Lower lobe of right lung (tissue), 2 donors: ENCODE data around the gene TBC1D4. TPM values are rescaled to one million over a fixed set of nuclear protein-coding genes. Genes with fewer than 3 reads are reported as not detected.

ENCODE experiments used
- ATAC-seq, 2 donors: fragments of 200-7000 bp; cut with Tn5 transposase; one replicate each; pipeline ENCODE4 v1.9.1; 2020 to 2022; ENCODE audit warnings: mild to moderate bottlenecking in 2 of 2, moderate library complexity in 2 of 2
- DNase-seq: peaks from one replicate; pipeline ENCODE4 v3.0.0-alpha.2; 2020
- H3K27ac ChIP-seq: fragments of 200-600 bp; one replicate; pipeline ENCODE4 v1.8.0; 2022
- H3K27me3 ChIP-seq: fragments of 200-600 bp; one replicate; pipeline ENCODE4 v1.8.0; 2022; ENCODE audit warnings: low read depth
- H3K36me3 ChIP-seq: fragments of 200-600 bp; one replicate; pipeline ENCODE4 v1.8.0; 2022; ENCODE audit warnings: mild to moderate bottlenecking
- H3K4me1 ChIP-seq: fragments of 200-600 bp; one replicate; pipeline ENCODE4 v1.8.0; 2022
- H3K4me3 ChIP-seq: fragments of 200-600 bp; one replicate; pipeline ENCODE4 v1.8.0; 2022; ENCODE audit warnings: mild to moderate bottlenecking
- H3K9me3 ChIP-seq: fragments of 200-600 bp; one replicate; pipeline ENCODE4 v1.8.0; 2022
- intact Hi-C: fragments of 100-400 bp; cut with DNase I; formaldehyde crosslinking; loops from one replicate; pipeline ENCODE4 v1.11.0; 2022
- total RNA-seq: library from RNA; stranded (reverse); fragmentation: NEBNext Ultra II Directional; extraction: Animal tissue kit (Norgen Biotek cat#: 25700); gene quantifications from one replicate; pipeline ENCODE4 v1.2.1, GENCODE V29; 2021
- TF ChIP-seq, protein P1 (sequence below): fragments of 200-600 bp; IDR thresholded peaks from one replicate; pipeline ENCODE4 v1.8.0; 2022; ENCODE audit warnings: antibody characterized with exemption, mild to moderate bottlenecking
- donor health status: DM: no; HTN: yes; CAD: no; lungs with severe emphysema.

TBC1D4 gene
- total RNA-seq, 1 donor from 2014 or later: 30.4 TPM

DNA sequence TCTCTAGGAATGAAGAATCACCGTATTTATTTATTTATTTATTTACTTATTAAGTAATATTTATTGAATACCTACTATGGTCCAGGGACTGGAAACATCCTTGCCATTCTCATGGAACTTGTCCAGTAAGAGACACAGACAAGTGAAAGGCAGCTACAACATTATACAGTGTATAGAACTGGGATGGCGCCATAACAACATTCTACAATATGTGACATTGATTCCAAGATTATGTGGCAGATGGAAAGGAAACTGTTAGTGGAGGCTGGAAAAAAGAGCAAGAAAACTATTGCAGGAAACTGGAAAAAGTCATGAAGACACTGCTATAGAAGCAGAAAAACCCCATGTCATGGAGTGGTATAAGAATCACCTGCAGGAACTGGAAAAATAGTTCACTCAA is 9.4 kb upstream of the TBC1D4 start:
- peaks cover 6% of the 10 kb centered on the region for H3K4me1 ChIP-seq
- H3K27me3 ChIP-seq: no peaks in the 10 kb centered on the region
- H3K36me3 ChIP-seq: no peaks in the 10 kb centered on the region
- H3K4me3 ChIP-seq: no peak overlapping the region
- no peak overlapping the region for H3K27ac ChIP-seq
- ATAC-seq (no peak), DNase-seq (no peak)
- TF ChIP-seq, protein P1, sequence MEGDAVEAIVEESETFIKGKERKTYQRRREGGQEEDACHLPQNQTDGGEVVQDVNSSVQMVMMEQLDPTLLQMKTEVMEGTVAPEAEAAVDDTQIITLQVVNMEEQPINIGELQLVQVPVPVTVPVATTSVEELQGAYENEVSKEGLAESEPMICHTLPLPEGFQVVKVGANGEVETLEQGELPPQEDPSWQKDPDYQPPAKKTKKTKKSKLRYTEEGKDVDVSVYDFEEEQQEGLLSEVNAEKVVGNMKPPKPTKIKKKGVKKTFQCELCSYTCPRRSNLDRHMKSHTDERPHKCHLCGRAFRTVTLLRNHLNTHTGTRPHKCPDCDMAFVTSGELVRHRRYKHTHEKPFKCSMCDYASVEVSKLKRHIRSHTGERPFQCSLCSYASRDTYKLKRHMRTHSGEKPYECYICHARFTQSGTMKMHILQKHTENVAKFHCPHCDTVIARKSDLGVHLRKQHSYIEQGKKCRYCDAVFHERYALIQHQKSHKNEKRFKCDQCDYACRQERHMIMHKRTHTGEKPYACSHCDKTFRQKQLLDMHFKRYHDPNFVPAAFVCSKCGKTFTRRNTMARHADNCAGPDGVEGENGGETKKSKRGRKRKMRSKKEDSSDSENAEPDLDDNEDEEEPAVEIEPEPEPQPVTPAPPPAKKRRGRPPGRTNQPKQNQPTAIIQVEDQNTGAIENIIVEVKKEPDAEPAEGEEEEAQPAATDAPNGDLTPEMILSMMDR: no peak
- no peaks in the 10 kb centered on the region for H3K9me3 ChIP-seq
- intact Hi-C loops: no loop called here

DNA sequence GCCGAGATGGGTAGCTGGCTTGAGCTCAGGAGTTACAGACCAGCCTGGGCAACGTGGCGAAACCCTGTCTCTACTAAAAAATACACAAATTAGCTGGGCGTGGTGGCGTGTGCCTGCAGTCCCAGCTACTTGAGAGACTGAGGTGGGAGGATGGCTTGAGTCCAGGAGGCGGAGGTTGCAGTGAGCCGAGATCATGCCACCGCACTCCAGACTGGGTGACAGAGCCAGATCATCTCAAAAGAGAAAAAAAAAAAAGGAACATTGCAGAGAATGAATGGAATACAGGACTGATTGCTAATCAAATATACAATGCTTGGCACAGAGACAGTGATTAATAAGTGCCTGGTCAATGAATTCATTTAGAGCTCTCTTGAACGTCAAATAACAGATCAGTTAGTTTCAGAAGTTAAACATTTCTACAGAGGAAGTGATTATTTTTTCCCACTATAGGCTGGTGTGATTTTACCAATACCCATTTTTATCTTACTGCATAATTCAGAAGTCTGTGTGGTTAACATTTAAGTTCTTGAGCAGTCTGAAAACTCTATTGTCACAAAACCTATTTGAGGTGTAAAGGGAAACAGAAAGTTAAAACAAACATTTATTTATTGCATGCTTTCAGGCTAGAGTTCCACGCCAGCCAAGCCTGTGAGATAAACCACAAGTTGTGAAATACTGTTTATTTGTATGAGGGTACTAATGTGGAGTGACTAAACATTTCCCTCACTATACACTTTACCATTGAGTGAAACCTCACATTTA is 7.7 kb upstream of the TBC1D4 start:
- peaks cover 6% of the 10 kb centered on the region for H3K4me1 ChIP-seq
- H3K27ac ChIP-seq: no peak overlapping the region
- peak; percentile 72 for DNase-seq
- no peaks in the 10 kb centered on the region for H3K9me3 ChIP-seq
- H3K36me3 ChIP-seq: no peaks in the 10 kb centered on the region
- no peak overlapping the region for H3K4me3 ChIP-seq
- TF ChIP-seq, protein P1: no peak
- intact Hi-C loops: no loop called here
- peak; percentile 71 to 87 for ATAC-seq
- H3K27me3 ChIP-seq: no peaks in the 10 kb centered on the region

DNA sequence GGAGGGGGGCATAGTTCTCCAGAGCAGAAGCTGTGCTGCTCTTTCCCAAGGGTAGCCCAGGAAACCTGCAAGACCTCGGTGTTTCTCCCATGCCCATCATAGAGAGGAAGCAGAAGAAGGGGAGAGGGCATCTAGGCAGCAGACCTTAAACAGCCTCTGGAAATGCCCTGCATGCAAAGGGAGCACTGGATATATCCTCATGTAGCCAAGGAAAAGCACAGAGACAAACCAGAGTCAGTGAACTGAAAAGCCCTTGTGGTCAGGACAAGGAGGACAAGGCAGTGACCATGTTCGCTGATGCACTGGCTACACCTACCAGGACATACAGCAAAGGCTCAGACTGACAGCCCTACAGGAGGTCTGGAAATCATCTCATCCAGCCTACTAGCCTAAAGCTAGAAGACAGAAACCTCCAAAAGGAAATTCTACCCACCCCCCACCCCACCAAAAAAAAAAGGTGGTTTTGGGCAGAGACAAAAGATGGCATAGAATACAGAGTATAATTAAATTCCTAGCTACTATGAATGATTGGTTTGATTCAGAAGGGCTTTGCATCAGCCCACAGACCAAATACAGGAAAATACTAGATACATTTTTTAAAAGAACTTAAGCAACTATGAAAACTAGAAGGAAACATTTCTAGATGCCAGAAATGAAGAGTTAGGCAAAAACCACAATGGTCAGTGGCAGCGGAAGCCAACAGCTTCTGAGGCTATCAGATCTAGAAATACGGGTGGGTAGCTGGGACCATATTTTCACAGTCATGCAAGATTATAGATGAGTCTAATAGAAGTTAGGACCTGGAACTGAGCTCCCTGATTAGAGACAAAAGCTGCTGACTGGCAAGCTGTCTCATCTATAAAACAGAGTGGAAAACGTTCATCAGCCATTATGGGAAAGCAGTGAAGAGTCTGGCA is 4.4 kb upstream of the TBC1D4 start:
- Histone ChIP-seq H3K9me3 (no peaks in the 10 kb centered on the region), H3K36me3 (no peaks in the 10 kb centered on the region), H3K4me1 (peaks cover 12% of the 10 kb centered on the region), H3K27me3 (no peaks in the 10 kb centered on the region), H3K27ac (no peak overlapping the region), H3K4me3 (no peak overlapping the region)
- TF ChIP-seq, protein P1: no peak
- no peak for ATAC-seq
- intact Hi-C loops: no loop called here
- no peak for DNase-seq

DNA sequence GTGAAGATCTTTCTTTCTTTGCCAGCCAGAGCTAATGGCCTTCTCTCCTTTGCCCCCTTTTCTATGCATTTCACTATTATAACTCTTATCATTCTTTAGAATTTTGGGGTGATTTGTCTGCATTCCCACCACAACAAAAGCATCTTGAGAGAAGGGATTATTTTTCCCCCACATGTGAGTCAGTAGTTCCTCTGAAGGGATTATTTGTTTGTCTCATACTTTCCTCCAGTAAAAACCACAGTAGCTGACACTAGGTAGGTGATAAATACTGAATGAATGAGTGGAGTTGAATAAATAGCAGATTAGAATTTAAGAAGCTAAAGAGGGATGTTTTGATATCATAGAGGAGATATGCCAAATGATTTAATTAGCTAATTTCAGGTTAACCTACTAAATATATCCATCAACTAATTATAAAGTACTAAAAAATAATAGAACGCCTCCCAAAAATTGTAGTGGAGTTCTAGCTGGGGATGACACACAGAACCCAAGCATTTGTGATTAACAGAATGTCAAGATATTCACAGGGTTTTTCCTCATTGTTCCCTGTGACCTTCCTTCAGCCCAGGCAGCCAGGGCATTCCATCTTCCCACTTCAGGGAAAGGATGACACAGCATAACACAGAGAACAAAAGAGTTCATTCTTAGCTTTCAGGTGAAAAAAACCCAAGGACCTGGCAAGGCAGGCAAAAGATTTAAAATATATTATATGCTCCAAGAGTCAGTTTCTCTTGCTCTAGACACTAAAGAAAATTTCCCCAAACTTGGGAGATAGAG is 3.5 kb upstream of the TBC1D4 start:
- Histone ChIP-seq H3K27me3 (no peaks in the 10 kb centered on the region), H3K9me3 (no peaks in the 10 kb centered on the region), H3K36me3 (no peaks in the 10 kb centered on the region), H3K4me1 (peaks cover 12% of the 10 kb centered on the region), H3K27ac (no peak overlapping the region), H3K4me3 (no peak overlapping the region)
- no peak for ATAC-seq
- intact Hi-C loops: no loop called here
- TF ChIP-seq, protein P1: no peak
- no peak for DNase-seq

DNA sequence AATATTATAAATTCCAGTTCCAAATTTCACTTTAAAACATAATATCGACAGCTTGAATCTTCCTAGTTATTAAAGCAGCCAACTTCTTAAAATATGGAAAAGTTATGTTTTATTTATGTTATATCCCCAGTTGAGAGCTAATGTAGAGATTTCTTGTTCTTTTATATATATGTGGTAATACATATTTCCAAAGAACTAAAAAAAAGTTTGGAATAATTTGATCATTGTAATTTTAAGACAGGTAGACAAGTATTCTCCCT is 781 bp upstream of the TBC1D4 start:
- DNase-seq (no peak), ATAC-seq (no peak)
- Histone ChIP-seq H3K36me3 (no peaks in the 10 kb centered on the region), H3K27ac (peak overlapping the region; percentile 74), H3K9me3 (no peaks in the 10 kb centered on the region), H3K4me3 (peak overlapping the region; percentile 88), H3K27me3 (no peaks in the 10 kb centered on the region), H3K4me1 (peaks cover 25% of the 10 kb centered on the region)
- intact Hi-C loops: no loop called here
- TF ChIP-seq, protein P1: no peak
